Raji (cell line): ENCODE measurements around the gene C7.

Experiments used
- POLR2A ChIP-seq: IDR thresholded peaks from 2 replicates; pipeline ENCODE4 v1.6.1; 2011; ENCODE audit warnings: low read depth, low read length, control low read depth; ENCODE audit not compliant: insufficient read depth

The C7 gene

GRCh38 chr5:41010572-41010971, 101.3 kb downstream of the C7 start:
- TF ChIP-seq POLR2A, result no peak

DNA sequence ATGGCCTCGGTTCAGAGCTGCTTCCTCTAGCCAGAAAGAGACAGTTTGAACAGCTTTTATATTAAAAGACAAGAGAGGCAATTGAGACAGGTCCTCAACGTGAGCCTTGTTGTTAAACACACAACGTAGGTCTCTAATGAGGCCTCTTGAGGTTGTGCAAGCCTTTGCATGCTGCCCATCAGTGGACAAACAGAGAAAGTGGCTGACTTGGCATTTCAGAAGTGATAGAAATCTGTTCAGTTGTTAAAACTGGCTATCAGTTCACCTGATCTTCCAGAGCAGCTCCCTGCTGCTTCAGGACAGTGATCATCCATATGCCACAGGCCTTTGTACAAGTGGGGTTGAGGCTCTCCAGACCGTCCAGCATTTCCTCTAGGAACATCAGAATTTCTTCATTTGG, 103.0 kb downstream of the C7 start:
- TF ChIP-seq POLR2A, result no peak
